Measurements from ENCODE around the gene PGM2.

PGM2 gene

DNA sequence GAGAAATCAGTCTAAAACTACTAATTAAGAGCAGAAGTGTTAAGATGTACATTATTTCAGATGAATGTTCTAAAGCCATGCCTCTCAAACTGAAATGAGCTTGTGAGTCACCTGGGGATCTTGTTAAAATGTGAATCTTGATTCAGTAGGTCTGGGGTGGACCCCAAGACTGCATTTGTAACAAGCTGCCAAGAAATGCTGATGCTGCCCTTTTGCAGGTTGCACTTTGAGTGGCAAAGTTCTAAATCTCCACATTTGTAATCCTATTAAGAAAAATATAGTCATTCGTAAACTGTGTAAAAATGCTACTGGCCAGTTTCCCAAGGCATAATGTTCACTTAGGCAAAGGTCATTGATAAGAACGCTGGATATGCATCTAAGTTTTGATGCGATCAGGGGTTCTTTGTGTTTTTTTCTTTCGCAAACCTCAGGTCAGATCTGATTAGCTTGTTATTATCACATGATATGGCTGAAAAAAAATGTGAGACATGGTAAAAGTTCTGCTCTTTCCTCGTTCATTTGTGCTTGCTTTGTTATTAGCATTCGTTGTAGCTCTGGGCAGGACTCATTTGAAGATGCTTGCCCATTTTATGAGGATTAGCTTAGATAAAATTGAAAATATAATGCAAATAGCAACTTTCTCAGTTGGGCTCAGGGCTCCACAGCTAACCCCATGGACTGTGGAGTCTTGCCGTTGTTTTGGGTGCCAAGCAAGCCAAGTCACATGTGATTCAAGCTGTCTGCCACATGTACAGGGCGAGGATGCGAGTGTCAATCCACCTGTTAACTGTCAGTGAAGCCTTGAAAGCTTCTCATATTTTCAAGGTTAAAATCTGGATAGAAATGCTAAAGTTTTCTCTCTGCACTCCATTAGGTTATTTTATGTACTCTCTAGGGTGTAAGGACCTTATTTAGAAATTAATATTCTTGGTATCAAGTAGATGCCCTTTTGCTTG, 76.5 kb downstream of the PGM2 start:
- DNase-seq (ENCODE audit: low read depth): no peak

GRCh38 chr4:37903901-37904300, 77.4 kb downstream of the PGM2 start:
- DNase-seq (ENCODE audit: low read depth): no peak

- DNase-seq (ENCODE audit: low read depth): no peak
Measured at GRCh38 chr4:37904824-37905223, 78.3 kb downstream of the PGM2 start.

DNA sequence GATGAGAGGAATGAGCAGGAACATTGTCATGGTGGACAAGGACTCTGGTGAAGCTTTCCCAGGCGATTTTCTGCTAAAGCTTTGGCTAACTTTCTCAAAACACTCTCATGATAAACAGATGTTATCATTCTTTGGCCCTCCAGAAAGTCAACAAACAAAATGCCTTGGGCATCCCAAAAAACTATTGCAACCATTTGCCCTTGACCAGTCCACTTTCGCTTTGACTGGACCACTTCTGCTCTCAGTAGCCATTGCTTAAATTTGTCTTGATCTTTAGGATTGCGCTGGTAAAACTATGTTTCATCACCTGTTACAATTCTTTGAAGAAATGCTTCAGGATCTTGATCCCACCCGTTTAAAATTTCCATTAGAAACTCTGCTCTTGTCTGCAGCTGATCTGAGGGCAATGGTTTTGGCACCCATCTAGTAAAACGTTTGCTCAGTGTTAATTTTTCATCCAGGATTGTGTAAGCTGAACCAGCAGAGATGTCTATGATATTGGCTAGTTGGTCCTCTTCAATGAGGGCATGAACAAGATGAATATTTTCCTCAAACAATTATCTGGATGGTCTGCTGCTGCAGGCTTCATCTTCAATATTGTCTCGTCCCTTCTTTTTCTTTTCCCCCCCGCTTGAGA, 79.2 kb downstream of the PGM2 start:
- no peak for DNase-seq (ENCODE audit: low read depth)

- DNase-seq (ENCODE audit: low read depth): no peak
Measured at GRCh38 chr4:37908488-37909331, 82.2 kb downstream of the PGM2 start.

GRCh38 chr4:37909332-37910090, 83.0 kb downstream of the PGM2 start:
- DNase-seq (ENCODE audit: low read depth): no peak

- no peak for DNase-seq (ENCODE audit: low read depth)
Measured at GRCh38 chr4:37910091-37910486, 83.6 kb downstream of the PGM2 start.

Measured in activated gamma-delta T cell treated with anti-CD3 and anti-CD28 coated beads, Interleukin-2, amount 50 U/mL, for 16 hours (primary cell).